OCI-LY7 (cell line): Measurements from ENCODE around the gene TEX9.

Experiments
- CTCF ChIP-seq: fragments of 200-600 bp; sonication (generic); conservative IDR thresholded peaks from 2 replicates; pipeline ENCODE4 v1.5.1; 2014; ENCODE audit warnings: mild to moderate bottlenecking, antibody characterized with exemption, low read length, moderate library complexity, mixed read lengths
- EZH2phosphoT487 ChIP-seq: fragments of 200-600 bp; sonication (generic); IDR thresholded peaks from 2 replicates; pipeline ENCODE4 v1.6.1; 2018; ENCODE audit warnings: low read depth, borderline replicate concordance, mild to moderate bottlenecking, mixed run types, antibody characterized with exemption, low read length, moderate library complexity, mixed read lengths

- TF ChIP-seq CTCF (no peak), EZH2phosphoT487 (no peak)
Measured at GRCh38 chr15:56358604-56359003, 6.6 kb upstream of the TEX9 start.
